ENCODE data around the gene CCNO. TPM values are rescaled to one million over a fixed set of nuclear protein-coding genes. Genes with fewer than 3 reads are reported as not detected.

Gene CCNO
- total and polyA plus RNA-seq, 10 of the 15 experiments (the other 5 are each of a cell fraction or from before 2014, with no cell fraction given), result 0.05 TPM; not detected in 9

DNA sequence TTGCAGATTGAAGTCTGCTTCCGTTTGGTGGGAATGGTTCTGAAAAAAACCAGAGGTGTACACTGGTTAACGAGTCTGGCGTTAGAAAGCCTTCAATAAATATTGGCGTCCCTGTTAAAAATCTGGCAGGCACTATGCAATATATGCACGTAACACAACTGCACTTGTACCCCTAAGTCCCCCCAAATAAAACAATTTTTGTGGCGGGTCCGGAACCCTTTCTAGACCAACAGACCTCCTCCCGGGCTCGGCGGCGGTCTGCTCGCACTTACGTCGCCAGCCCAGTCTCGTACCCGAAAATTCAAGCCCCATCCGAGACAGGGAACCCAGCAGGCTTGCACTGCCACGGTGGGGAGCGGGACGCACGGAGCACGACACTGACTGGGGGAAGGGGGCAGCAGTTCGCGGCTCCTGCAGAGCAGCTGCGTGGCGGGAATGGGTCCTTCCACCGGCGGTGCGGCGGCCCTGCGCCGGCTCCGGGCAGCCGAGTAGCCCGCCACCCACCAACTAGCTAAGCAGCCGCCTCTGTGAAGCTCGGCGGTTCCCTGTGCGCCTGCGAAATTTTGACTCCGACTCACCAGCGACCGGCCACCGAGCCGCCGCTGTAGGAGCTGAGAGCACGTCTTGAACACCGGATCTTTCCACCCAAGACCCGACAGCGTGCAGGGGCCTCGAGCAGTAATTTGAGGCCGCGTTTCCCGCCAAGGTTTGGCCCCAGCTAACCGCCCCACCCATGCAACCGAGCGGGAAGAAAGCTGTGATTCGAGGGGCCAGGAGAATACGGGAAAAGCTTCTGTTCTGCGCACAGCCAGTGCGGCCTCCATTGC lies 10.2 kb downstream of the CCNO start:
- H3K4me2 ChIP-seq (ENCODE audit: control insufficient read depth, insufficient read depth), result peak overlapping the region; percentile 11; the same call in 1 of the 2 replicates
- H3K4me3 ChIP-seq, result no peak overlapping the region
- BruUV-seq (replicated peaks), result no TSS peak
- FAIRE-seq (no peak), ATAC-seq (no peak), DNase-seq (ENCODE audit: low read depth, low spot score) (no peak)
- CTCF ChIA-PET, result no interaction called here
- no peak overlapping the region for H3K27ac ChIP-seq (ENCODE audit: control insufficient read depth, insufficient read depth)
- SMC1A ChIA-PET (ENCODE audit: uncharacterized antibody, unreplicated experiment), result no interaction called here
- RAD21 ChIA-PET (ENCODE audit: unreplicated experiment), result no interaction called here
- H2AFZ ChIP-seq (ENCODE audit: control insufficient read depth, low read depth, low read length), result no peak overlapping the region
- 3% methylated on average over 61 of the region's 61 CpGs for WGBS (ENCODE audit: insufficient coverage, insufficient replicate concordance, low lambda C conversion rate, missing lambda C conversion rate)
- no peak overlapping the region for H3K9ac ChIP-seq (ENCODE audit: control insufficient read depth, insufficient read depth, low read length)
- in situ Hi-C loops (cut with MboI) (no loop called here), intact Hi-C loops (cut with micrococcal nuclease; ENCODE audit: unreplicated experiment) (no loop called here)
- peaks cover 31 to 53% of the 10 kb centered on the region in 2 experiments for H3K27me3 ChIP-seq (replicated peaks in 1 of 2; ENCODE audit: control insufficient read depth in 2 of 2, insufficient read depth in 2 of 2, low read length in 1 of 2)
- peak; percentile 24; the same call in 1 of the 2 replicates for TF ChIP-seq EZH2 (IDR thresholded peaks at IDR 0.05; ENCODE audit: borderline replicate concordance, control insufficient read depth, low read depth, low read length)
- no peak for TF ChIP-seq KLF5 (IDR thresholded peaks at IDR 0.05; ENCODE audit: partially characterized antibody)
- POLR2A ChIA-PET, result no interaction called here
- no peaks in the 10 kb centered on the region for H3K79me2 ChIP-seq (ENCODE audit: control insufficient read depth, insufficient read depth, low read length)
- no peaks in the 10 kb centered on the region; the same call in 1 of the 2 replicates for H4K20me1 ChIP-seq (ENCODE audit: control insufficient read depth, insufficient read depth)
- H3K4me1 ChIP-seq (ENCODE audit: control insufficient read depth, insufficient read depth, low read length), result peaks cover 13% of the 10 kb centered on the region
- H3K9me3 ChIP-seq (replicated peaks; ENCODE audit: control insufficient read depth, insufficient read depth, low read length), result no peaks in the 10 kb centered on the region; the same call in 2 of the 3 replicates
- H3K36me3 ChIP-seq (ENCODE audit: control insufficient read depth in 2 of 2, insufficient read depth in 2 of 2, low read length in 1 of 2), result no peaks in the 10 kb centered on the region

DNA sequence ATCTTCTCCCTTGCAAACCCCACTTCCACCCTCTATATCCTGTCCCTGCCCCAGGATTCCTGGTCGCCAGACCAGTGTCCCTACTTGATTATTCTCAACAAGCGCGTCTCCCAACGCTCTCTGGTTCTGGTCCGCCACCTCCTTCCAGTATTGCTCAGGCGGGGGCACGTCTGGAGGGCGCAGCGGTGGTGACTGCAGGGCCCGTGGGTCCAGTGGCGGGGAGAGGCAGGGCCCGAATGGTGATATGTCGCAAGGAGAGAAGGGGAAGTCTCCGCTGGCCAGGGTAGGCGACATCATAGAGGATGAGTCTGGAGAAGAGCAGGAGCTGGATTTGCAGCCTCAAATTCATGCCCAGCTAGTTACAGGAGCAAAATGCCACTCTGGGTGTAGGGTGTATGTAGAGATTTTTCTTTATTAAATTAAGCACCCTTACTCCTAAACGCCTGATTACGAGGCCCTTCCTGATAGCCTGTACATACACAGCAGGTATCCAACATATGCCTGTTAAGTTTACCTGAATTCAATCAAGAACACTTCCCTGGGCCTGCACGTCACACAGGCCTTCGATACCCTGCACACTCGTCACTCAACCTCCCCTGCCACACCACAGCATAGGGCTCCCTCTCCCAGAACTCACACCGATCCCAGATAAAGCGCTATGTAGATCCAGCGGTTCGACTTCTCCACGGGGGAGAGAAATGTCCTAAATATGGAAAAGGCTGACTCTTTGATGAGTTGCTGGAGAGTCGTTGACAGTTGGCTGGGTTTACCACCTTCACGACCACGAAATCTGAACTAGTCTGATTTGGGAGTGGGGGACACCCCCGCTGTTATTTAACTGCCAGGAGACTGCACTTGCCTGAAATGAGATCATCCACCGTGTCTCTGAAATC lies 11.1 kb downstream of the CCNO start:
- H3K4me1 ChIP-seq (ENCODE audit: control insufficient read depth, insufficient read depth, low read length), result peaks cover 10% of the 10 kb centered on the region
- CTCF ChIA-PET, result no interaction called here
- FAIRE-seq, result no peak
- POLR2A ChIA-PET, result no interaction called here
- RAD21 ChIA-PET (ENCODE audit: unreplicated experiment), result no interaction called here
- no peak overlapping the region for H3K27ac ChIP-seq (ENCODE audit: control insufficient read depth, insufficient read depth)
- peaks cover 24 to 44% of the 10 kb centered on the region in 2 experiments for H3K27me3 ChIP-seq (replicated peaks in 1 of 2; ENCODE audit: control insufficient read depth in 2 of 2, insufficient read depth in 2 of 2, low read length in 1 of 2)
- ATAC-seq, result no peak
- in situ Hi-C loops (cut with MboI), result no loop called here
- 41% methylated on average over 30 of the region's 30 CpGs for WGBS (ENCODE audit: insufficient coverage, insufficient replicate concordance, low lambda C conversion rate, missing lambda C conversion rate)
- SMC1A ChIA-PET (ENCODE audit: uncharacterized antibody, unreplicated experiment), result no interaction called here
- no peak overlapping the region for H3K9ac ChIP-seq (ENCODE audit: control insufficient read depth, insufficient read depth, low read length)
- no peaks in the 10 kb centered on the region for H3K36me3 ChIP-seq (ENCODE audit: control insufficient read depth in 2 of 2, insufficient read depth in 2 of 2, low read length in 1 of 2)
- no peak for DNase-seq (ENCODE audit: low read depth, low spot score)
- H4K20me1 ChIP-seq (ENCODE audit: control insufficient read depth, insufficient read depth), result no peaks in the 10 kb centered on the region; the same call in 1 of the 2 replicates
- no peaks in the 10 kb centered on the region for H3K9me3 ChIP-seq (replicated peaks; ENCODE audit: control insufficient read depth, insufficient read depth, low read length)
- H3K4me2 ChIP-seq (ENCODE audit: control insufficient read depth, insufficient read depth), result no peak overlapping the region
- BruUV-seq (replicated peaks), result no TSS peak
- H3K4me3 ChIP-seq, result no peak overlapping the region
- H2AFZ ChIP-seq (ENCODE audit: control insufficient read depth, low read depth, low read length), result no peak overlapping the region
- intact Hi-C loops (cut with micrococcal nuclease; ENCODE audit: unreplicated experiment), result no loop called here
- H3K79me2 ChIP-seq (ENCODE audit: control insufficient read depth, insufficient read depth, low read length), result no peaks in the 10 kb centered on the region
- TF ChIP-seq EZH2 (IDR thresholded peaks at IDR 0.05; ENCODE audit: borderline replicate concordance, control insufficient read depth, low read depth, low read length) (no peak), POLR2AphosphoS5 (IDR thresholded peaks at IDR 0.05; ENCODE audit: low read length) (no peak), MEF2B (IDR thresholded peaks at IDR 0.05; ENCODE audit: partially characterized antibody, poor library complexity, severe bottlenecking) (no peak), GATAD2B (conservative IDR thresholded peaks at IDR 0.05; ENCODE audit: low read depth) (no peak), BHLHE40 (IDR thresholded peaks at IDR 0.05; ENCODE audit: borderline replicate concordance in 1 of 2, low read depth in 2 of 2, low read length in 1 of 2) (no peak), BACH1 (IDR thresholded peaks at IDR 0.05; ENCODE audit: borderline replicate concordance) (no peak), EGR1 (IDR thresholded peaks at IDR 0.05; ENCODE audit: borderline replicate concordance in 1 of 2, low read depth in 2 of 2, low read length in 2 of 2) (no peak), KDM1A (IDR thresholded peaks at IDR 0.05; ENCODE audit: borderline replicate concordance) (no peak), SUZ12 (IDR thresholded peaks at IDR 0.05; ENCODE audit: unreplicated experiment) (no peak), CHD2 (IDR thresholded peaks at IDR 0.05; ENCODE audit: borderline replicate concordance, low read depth, low read length) (no peak), NFYA (IDR thresholded peaks at IDR 0.05; ENCODE audit: borderline replicate concordance, low read depth, low read length) (no peak), NRF1 (conservative IDR thresholded peaks at IDR 0.05; ENCODE audit: low read depth, low read length) (no peak)
- TF ChIP-seq, protein P1, sequence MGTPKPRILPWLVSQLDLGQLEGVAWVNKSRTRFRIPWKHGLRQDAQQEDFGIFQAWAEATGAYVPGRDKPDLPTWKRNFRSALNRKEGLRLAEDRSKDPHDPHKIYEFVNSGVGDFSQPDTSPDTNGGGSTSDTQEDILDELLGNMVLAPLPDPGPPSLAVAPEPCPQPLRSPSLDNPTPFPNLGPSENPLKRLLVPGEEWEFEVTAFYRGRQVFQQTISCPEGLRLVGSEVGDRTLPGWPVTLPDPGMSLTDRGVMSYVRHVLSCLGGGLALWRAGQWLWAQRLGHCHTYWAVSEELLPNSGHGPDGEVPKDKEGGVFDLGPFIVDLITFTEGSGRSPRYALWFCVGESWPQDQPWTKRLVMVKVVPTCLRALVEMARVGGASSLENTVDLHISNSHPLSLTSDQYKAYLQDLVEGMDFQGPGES (IDR thresholded peaks at IDR 0.05), result no peak

Data from GM12878 (cell line).